WTC11 (cell line): Measurements from ENCODE around the gene MRFAP1L1. TPM values are rescaled to one million over a fixed set of nuclear protein-coding genes. Genes with fewer than 3 reads are reported as not detected.

Source experiments
- ATAC-seq: fragments of 200-7000 bp; cut with Tn5 transposase; 2 replicates; pipeline ENCODE4 v1.10.0; 2021; ENCODE audit warnings: mild to moderate bottlenecking, moderate library complexity
- CTCF ChIA-PET: fragments of 300-600 bp; sonication (Branson Sonifier 250); formaldehyde crosslinking; loops from one replicate; lab custom pipeline; 2021; ENCODE audit warnings: antibody characterized with exemption; lab: Charles Lee
- POLR2A ChIA-PET: fragments of 350-600 bp; sonication (Branson Sonifier 250); formaldehyde crosslinking; loops from one replicate; lab custom pipeline; 2021; ENCODE audit warnings: antibody characterized with exemption; lab: Charles Lee
- DNase-seq: peaks from one replicate; pipeline ENCODE4 v3.0.0; 2021; ENCODE audit warnings: low spot score
- H3K27ac Mint-ChIP-seq: 2 replicates; pipeline ENCODE4 v1.8.0; 2021; ENCODE audit warnings: mixed read lengths
- H3K27me3 Mint-ChIP-seq: 2 replicates; pipeline ENCODE4 v1.8.0; 2021; ENCODE audit warnings: low read depth, mild to moderate bottlenecking, moderate library complexity, mixed read lengths
- H3K36me3 Mint-ChIP-seq: 2 replicates; pipeline ENCODE4 v1.8.0; 2021; ENCODE audit warnings: mixed read lengths
- H3K4me1 Mint-ChIP-seq: 2 replicates; pipeline ENCODE4 v1.8.0; 2022; ENCODE audit warnings: mixed read lengths
- H3K4me3 Mint-ChIP-seq: 2 replicates; pipeline ENCODE4 v1.8.0; 2021; ENCODE audit warnings: mild to moderate bottlenecking, moderate library complexity, mixed read lengths
- H3K9me3 Mint-ChIP-seq: 2 replicates; pipeline ENCODE4 v1.8.0; 2021; ENCODE audit warnings: mixed read lengths
- CREB1 ChIP-seq: sonication (generic); formaldehyde crosslinking; IDR thresholded peaks from 2 replicates; pipeline ENCODE4 v1.8.0; 2023; ENCODE audit warnings: mild to moderate bottlenecking, missing genetic modification reagents
- ETV6 ChIP-seq: sonication (generic); formaldehyde crosslinking; IDR thresholded peaks from 2 replicates; pipeline ENCODE4 v1.8.1; 2022; ENCODE audit warnings: mild to moderate bottlenecking, missing genetic modification reagents
- GABPB1 ChIP-seq: sonication (generic); formaldehyde crosslinking; IDR thresholded peaks from 2 replicates; pipeline ENCODE4 v1.8.1; 2023; ENCODE audit warnings: mild to moderate bottlenecking, missing genetic modification reagents
- MXD4 ChIP-seq: fragments of 250-450 bp; sonication (Bioruptor Pico); IDR thresholded peaks from 2 replicates; pipeline ENCODE4 v1.8.0; 2021; ENCODE audit warnings: mild to moderate bottlenecking, moderate library complexity, borderline replicate concordance
- NFYB ChIP-seq: sonication (generic); formaldehyde crosslinking; conservative IDR thresholded peaks from 2 replicates; pipeline ENCODE4 v1.8.0; 2022; ENCODE audit warnings: low read depth, missing genetic modification reagents
- SMAD3 ChIP-seq: sonication (generic); formaldehyde crosslinking; IDR thresholded peaks from 2 replicates; pipeline ENCODE4 v1.8.0; 2022; ENCODE audit warnings: missing genetic modification reagents, mild to moderate bottlenecking, borderline replicate concordance
- TEAD1 ChIP-seq: sonication (generic); formaldehyde crosslinking; IDR thresholded peaks from 2 replicates; pipeline ENCODE4 v1.8.0; 2022; ENCODE audit warnings: mild to moderate bottlenecking, missing genetic modification reagents
- ZNF121 ChIP-seq: sonication (generic); formaldehyde crosslinking; IDR thresholded peaks from 2 replicates; pipeline ENCODE4 v1.8.0; 2023; ENCODE audit warnings: missing genetic modification reagents
- ZNF219 ChIP-seq: sonication (generic); formaldehyde crosslinking; IDR thresholded peaks from 2 replicates; pipeline ENCODE4 v1.8.0; 2023; ENCODE audit warnings: missing genetic modification reagents, mild to moderate bottlenecking, borderline replicate concordance
- ZNF671 ChIP-seq: fragments of 250-450 bp; sonication (Bioruptor Pico); IDR thresholded peaks from 2 replicates; pipeline ENCODE4 v1.8.0; 2021; ENCODE audit warnings: mild to moderate bottlenecking
- total RNA-seq: library from RNA; stranded (reverse); gene quantifications from 3 replicates; pipeline ENCODE4 v1.2.3, GENCODE V29; 2021
- TF ChIP-seq, protein P1 (sequence below): sonication (generic); formaldehyde crosslinking; conservative IDR thresholded peaks from 2 replicates; pipeline ENCODE4 v1.8.1; 2022; ENCODE audit warnings: mild to moderate bottlenecking, missing genetic modification reagents
- TF ChIP-seq, protein P2 (sequence below): sonication (generic); formaldehyde crosslinking; IDR thresholded peaks from 2 replicates; pipeline ENCODE4 v1.8.1; 2022; ENCODE audit warnings: mild to moderate bottlenecking, moderate library complexity, missing genetic modification reagents
- TF ChIP-seq, protein P3 (sequence below): sonication (generic); formaldehyde crosslinking; IDR thresholded peaks from 2 replicates; pipeline ENCODE4 v1.8.1; 2022; ENCODE audit warnings: low read depth, mild to moderate bottlenecking, moderate library complexity, missing genetic modification reagents, borderline replicate concordance
- TF ChIP-seq, protein P4 (sequence below): fragments of 250-450 bp; sonication (Bioruptor Pico); IDR thresholded peaks from 2 replicates; pipeline ENCODE4 v2.1.2; 2022; ENCODE audit warnings: mild to moderate bottlenecking, moderate library complexity
- TF ChIP-seq, protein P5 (sequence below): sonication (generic); formaldehyde crosslinking; IDR thresholded peaks from 2 replicates; pipeline ENCODE4 v1.8.1; 2023; ENCODE audit warnings: mild to moderate bottlenecking, missing genetic modification reagents
- TF ChIP-seq, protein P6 (sequence below): fragments of 250-450 bp; sonication (Bioruptor Pico); conservative IDR thresholded peaks from 2 replicates; pipeline ENCODE4 v1.9.0; 2021; ENCODE audit warnings: mild to moderate bottlenecking
- TF ChIP-seq, protein P7 (sequence below): fragments of 200-600 bp; IDR thresholded peaks from 2 replicates; pipeline ENCODE4 v1.8.0; 2022; ENCODE audit warnings: antibody characterized with exemption

MRFAP1L1 gene
- total RNA-seq, 1 experiment from 2014 or later: 54.4 TPM

DNA sequence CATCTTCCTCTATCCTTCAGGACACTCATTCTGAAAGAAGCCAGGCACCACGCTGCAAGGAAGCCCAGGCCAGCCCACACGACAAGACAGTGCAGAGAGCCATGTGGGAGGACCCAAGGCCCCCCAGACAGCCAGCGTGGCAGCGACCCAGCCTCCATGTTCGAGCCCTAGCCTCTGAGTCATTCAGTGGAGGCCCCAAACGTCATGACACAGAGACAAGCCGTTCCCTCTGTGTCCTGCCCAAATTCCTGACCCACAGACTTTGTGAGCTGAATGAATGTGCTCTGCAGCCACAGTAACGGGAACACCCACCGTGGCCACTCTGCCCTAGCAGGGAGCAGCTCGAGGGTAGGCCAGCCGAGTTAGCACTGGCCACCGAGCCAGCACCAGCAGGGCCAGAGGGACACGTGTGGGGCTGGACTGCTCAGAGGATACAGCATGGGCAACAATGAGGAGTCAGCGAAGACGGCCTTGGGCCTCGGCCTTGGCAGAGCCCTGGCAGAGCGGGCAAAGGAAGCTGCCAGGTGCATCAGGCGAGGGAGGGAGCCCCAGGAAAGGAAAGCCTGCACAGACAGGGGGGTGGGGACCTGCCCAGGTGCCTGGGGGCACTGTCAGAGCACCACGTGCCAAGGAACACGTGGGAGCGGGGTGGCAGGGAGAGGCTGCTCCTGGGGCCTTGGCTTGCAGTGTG, 14.9 kb upstream of the MRFAP1L1 start:
- no peak for ATAC-seq
- POLR2A ChIA-PET: no interaction called here
- no peak overlapping the region for H3K4me3 Mint-ChIP-seq
- TF ChIP-seq SMAD3 (CRISPR knock-in tag) (no peak), MXD4 (CRISPR knock-in tag) (no peak), GABPB1 (CRISPR knock-in tag) (no peak), ETV6 (CRISPR knock-in tag) (no peak), ZNF671 (no peak), ZNF121 (no peak), NFYB (CRISPR knock-in tag) (no peak)
- TF ChIP-seq, protein P1, sequence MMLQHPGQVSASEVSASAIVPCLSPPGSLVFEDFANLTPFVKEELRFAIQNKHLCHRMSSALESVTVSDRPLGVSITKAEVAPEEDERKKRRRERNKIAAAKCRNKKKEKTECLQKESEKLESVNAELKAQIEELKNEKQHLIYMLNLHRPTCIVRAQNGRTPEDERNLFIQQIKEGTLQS (CRISPR knock-in tag): no peak
- TF ChIP-seq, all 79 proteins: peak for 0
- Mint-ChIP-seq H3K4me1 (peaks cover 11% of the 10 kb centered on the region), H3K9me3 (no peaks in the 10 kb centered on the region), H3K27me3 (no peaks in the 10 kb centered on the region; the same call in 1 of the 2 replicates), H3K27ac (no peak overlapping the region), H3K36me3 (no peaks in the 10 kb centered on the region)
- CTCF ChIA-PET: interaction anchor here (0.6 to 9.7 kb wide), 2 partner anchors 60 to 149 kb away, joined by 8 to 94 read pairs; no protein-coding TSS in a partner anchor
- no peak for DNase-seq

DNA sequence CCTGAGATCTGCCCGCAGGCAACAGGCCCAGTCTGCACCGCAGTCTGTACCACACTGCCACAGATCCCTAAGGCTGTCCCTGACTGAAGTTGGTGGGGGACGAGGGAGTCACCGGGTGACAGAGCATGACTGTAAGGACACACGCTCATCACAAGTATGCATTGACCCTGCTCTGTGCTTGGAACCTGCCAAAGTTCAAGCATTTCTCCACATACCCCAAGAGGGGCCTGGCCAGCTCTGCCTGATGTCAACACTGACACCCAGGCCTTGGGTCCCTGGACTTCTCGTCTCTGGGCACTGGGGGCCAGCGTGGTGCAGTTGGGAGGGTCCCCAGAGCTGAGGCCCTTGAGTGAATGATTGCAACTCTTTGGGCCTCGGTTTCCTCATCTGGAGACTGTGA, 14.2 kb upstream of the MRFAP1L1 start:
- DNase-seq: no peak
- no peaks in the 10 kb centered on the region for H3K36me3 Mint-ChIP-seq
- CTCF ChIA-PET: interaction anchor here (1.1 to 9.7 kb wide), 2 partner anchors 22 to 150 kb away, joined by 3 to 94 read pairs; no protein-coding TSS in a partner anchor

More for the DNA sequence above, 14.2 kb upstream of the MRFAP1L1 start:
- no peak for ATAC-seq
- POLR2A ChIA-PET: no interaction called here
- TF ChIP-seq, protein P2, sequence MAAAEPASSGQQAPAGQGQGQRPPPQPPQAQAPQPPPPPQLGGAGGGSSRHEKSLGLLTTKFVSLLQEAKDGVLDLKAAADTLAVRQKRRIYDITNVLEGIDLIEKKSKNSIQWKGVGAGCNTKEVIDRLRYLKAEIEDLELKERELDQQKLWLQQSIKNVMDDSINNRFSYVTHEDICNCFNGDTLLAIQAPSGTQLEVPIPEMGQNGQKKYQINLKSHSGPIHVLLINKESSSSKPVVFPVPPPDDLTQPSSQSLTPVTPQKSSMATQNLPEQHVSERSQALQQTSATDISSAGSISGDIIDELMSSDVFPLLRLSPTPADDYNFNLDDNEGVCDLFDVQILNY (CRISPR knock-in tag): no peak
- TF ChIP-seq, protein P3, sequence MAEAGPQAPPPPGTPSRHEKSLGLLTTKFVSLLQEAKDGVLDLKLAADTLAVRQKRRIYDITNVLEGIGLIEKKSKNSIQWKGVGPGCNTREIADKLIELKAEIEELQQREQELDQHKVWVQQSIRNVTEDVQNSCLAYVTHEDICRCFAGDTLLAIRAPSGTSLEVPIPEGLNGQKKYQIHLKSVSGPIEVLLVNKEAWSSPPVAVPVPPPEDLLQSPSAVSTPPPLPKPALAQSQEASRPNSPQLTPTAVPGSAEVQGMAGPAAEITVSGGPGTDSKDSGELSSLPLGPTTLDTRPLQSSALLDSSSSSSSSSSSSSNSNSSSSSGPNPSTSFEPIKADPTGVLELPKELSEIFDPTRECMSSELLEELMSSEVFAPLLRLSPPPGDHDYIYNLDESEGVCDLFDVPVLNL: no peak
- TF ChIP-seq, protein P4, sequence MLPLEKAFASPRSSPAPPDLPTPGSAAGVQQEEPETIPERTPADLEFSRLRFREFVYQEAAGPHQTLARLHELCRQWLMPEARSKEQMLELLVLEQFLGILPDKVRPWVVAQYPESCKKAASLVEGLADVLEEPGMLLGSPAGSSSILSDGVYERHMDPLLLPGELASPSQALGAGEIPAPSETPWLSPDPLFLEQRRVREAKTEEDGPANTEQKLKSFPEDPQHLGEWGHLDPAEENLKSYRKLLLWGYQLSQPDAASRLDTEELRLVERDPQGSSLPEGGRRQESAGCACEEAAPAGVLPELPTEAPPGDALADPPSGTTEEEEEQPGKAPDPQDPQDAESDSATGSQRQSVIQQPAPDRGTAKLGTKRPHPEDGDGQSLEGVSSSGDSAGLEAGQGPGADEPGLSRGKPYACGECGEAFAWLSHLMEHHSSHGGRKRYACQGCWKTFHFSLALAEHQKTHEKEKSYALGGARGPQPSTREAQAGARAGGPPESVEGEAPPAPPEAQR: no peak
- TF ChIP-seq, protein P5, sequence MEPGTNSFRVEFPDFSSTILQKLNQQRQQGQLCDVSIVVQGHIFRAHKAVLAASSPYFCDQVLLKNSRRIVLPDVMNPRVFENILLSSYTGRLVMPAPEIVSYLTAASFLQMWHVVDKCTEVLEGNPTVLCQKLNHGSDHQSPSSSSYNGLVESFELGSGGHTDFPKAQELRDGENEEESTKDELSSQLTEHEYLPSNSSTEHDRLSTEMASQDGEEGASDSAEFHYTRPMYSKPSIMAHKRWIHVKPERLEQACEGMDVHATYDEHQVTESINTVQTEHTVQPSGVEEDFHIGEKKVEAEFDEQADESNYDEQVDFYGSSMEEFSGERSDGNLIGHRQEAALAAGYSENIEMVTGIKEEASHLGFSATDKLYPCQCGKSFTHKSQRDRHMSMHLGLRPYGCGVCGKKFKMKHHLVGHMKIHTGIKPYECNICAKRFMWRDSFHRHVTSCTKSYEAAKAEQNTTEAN (CRISPR knock-in tag): no peak
- TF ChIP-seq ZNF121: no peak
- no peak for TF ChIP-seq ZNF219 (CRISPR knock-in tag)
- TF ChIP-seq TEAD1: no peak
- TF ChIP-seq, protein P6, sequence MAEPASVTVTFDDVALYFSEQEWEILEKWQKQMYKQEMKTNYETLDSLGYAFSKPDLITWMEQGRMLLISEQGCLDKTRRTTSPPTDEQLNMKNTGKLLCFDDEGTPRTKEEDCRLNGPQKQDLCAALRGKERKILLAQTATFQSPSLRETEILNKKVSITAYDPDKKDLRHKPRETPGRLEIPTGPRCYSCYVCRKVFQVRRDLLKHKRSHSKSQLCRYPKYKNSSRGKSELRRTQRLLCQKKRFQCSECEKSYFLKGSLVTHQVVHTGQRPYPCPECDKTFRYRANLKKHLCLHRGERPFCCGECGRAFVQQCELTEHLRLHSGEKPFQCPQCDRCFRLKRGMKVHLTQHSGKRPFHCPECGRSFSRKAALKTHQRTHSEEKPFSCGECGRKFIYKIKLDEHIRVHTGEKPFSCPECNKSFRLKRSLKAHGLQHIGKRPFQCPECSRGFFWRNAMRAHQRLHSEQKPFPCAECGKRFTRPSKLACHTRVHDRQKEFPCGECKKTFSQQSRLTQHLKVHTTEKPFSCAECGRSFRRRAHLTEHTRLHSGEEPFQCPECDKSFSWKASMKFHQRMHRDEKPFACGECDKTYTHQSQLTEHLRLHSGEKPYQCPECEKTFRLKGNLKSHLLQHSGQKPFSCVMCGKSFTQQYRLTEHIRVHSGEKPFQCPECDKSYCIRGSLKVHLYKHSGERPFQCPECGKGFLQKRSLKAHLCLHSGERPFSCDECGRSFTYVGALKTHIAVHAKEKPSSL (CRISPR knock-in tag): no peak
- TF ChIP-seq, protein P7, sequence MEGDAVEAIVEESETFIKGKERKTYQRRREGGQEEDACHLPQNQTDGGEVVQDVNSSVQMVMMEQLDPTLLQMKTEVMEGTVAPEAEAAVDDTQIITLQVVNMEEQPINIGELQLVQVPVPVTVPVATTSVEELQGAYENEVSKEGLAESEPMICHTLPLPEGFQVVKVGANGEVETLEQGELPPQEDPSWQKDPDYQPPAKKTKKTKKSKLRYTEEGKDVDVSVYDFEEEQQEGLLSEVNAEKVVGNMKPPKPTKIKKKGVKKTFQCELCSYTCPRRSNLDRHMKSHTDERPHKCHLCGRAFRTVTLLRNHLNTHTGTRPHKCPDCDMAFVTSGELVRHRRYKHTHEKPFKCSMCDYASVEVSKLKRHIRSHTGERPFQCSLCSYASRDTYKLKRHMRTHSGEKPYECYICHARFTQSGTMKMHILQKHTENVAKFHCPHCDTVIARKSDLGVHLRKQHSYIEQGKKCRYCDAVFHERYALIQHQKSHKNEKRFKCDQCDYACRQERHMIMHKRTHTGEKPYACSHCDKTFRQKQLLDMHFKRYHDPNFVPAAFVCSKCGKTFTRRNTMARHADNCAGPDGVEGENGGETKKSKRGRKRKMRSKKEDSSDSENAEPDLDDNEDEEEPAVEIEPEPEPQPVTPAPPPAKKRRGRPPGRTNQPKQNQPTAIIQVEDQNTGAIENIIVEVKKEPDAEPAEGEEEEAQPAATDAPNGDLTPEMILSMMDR: no peak
- TF ChIP-seq CREB1 (CRISPR knock-in tag): no peak
- TF ChIP-seq, protein P1 (CRISPR knock-in tag): no peak
- no peak overlapping the region for H3K27ac Mint-ChIP-seq
- no peaks in the 10 kb centered on the region for H3K9me3 Mint-ChIP-seq
- H3K4me3 Mint-ChIP-seq: no peak overlapping the region
- no peaks in the 10 kb centered on the region; the same call in 1 of the 2 replicates for H3K27me3 Mint-ChIP-seq
- peaks cover 11% of the 10 kb centered on the region for H3K4me1 Mint-ChIP-seq
